SKM-1 treated with dmso at 0.1 percent for 144 hours (cell line): ENCODE measurements around the gene EEF1B2.
"Not testable (repeated sequence)": the region's sequence is repeated elsewhere in the genome, so short reads cannot be mapped to it uniquely, and the experiment has no call there.

ENCODE experiments used
- DNase-seq: peaks from one replicate; lab custom pipeline; 2025; ENCODE audit not compliant: unreplicated experiment; lab: John Stamatoyannopoulos, UW

The EEF1B2 gene

DNA sequence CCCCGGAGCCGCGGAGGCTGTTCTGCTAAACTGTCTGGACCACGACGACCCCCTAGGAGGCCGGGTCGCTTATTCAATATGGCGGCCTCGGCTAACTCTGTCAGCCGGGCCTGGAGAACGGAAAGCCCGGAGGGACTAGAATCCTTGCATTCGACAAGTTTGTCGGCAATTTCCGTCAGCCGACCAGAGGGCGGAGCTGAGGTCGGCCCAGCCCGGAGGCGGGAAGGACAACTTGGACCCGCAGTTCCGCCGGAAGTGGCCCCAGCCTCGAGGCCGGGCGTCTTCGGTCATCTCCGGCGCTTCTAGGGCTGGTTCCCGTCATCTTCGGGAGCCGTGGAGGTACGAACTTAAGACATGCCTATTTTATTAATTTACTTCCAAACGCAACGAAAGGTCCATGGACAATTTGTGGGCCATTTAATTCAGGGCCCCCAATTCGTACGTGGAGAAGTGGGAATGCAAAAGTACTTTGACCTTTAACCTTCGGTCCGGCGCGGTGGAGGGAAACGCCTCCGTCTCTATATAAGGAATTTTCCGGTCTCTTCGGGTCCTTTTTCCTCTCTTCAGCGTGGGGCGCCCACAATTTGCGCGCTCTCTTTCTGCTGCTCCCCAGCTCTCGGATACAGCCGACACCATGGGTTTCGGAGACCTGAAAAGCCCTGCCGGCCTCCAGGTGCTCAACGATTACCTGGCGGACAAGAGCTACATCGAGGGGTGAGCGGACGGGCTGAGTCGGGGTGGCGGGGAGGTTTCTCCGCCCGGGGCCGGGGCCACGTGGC is at the start of gene EEF1B2, which contains the start of gene NDUFS1:
Gene EEF1B2 (plus strand): TSS at position 550 of the 779 bp plus-strand sequence. CDS start 85 bp downstream, at position 635.
Gene NDUFS1 (minus strand): TSS at position 99 of the 779 bp plus-strand sequence. CDS start 5,766 bp downstream, outside the sequence.
- peak; percentile 98 for DNase-seq

DNA sequence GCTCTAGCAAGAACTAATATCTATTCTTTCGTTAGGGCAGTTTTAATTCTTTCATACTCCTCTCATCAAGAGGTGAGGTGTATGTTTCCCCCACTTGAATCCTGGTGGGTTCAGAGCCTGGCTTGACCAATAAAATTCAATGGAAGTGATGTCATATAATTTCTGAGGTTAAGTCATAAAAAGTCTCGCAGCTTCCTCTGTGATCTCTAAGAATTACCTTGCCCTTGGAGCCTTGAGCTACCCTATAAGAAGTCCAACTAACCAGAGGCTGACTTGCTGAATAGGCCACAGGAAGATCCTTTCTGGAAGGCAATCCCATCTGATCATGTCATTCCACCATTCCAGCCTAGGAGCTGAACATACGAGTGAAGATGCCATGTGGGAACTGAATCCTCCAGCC is 47.6 kb upstream of the EEF1B2 start:
- no peak for DNase-seq

DNA sequence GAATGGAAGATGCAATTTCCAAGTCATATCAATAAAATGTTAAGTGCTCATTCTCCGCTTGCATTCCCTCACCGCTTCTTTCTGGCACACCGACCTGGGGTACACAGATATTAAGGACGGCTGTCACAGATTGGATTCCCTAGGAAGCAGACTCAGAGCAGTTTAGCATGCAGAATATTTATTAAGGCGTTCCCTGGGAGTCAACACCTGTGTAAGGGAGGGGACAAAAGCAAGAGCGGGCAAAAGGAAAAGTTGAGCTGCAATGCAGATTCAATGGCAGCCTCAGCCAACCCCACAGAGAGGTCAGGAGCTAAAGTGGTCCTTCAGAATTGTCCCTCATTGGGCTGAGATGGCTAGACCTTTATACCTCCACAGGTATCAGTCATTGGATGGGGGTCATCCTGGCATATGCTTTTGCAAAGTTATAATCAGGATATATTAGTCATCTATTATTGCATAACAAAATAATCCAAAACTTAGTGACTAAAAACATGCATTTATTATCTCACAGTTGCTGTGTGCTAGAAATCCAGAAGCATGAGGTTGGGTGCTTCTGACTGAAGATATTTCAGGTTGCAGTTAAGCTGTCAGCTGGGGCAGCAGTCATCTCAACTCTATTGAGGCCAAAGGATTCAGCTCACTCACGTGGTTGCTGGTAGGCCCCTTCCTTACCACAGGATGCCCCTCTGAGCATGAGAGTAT is 46.7 kb upstream of the EEF1B2 start:
- DNase-seq = no peak

DNA sequence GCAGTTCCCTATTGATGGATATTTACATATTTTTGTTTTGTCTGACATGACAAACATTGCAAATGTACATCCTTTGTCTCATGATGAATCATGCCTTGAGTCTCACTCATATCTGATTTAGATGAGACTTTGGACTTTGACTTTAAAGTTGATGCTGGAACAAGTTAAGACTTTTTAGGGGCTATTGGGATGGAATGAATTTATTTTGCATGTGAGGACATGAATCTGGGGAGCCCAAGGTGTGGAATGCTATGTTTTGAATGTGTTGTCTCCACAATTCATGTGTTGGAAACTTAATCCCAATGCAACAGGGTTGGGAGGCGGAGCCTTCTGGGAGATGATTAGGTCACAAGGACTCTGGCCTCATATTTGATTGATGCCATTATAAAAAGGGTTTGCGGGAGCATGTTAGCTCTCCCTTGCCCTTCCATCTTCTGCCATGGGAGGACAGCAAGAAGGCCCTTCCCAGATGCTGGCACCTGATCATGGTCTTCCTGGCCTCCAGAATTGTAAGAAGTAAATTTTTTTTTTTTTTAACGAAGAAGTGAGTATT is 44.6 kb upstream of the EEF1B2 start:
- no peak for DNase-seq

DNA sequence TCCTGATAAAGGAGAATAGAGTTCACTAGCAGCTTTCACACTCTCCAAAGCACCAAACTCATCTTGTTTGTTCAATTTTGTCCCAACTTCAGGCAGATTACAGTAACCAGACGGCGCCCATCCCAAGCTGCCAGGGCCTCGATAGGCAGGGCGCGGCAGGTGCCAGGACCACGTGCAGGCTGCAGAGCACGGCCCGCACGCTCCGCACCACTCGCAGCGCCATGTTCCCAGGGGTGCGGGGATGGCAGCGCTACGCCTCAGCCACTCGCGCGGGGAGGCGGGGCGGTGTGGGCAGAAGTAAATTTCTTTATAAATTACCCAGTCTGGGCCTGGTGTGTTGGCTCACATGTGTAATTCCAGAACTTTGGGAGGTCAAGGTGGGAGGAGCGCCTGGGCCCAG is 43.4 kb upstream of the EEF1B2 start:
- DNase-seq = no peak

DNA sequence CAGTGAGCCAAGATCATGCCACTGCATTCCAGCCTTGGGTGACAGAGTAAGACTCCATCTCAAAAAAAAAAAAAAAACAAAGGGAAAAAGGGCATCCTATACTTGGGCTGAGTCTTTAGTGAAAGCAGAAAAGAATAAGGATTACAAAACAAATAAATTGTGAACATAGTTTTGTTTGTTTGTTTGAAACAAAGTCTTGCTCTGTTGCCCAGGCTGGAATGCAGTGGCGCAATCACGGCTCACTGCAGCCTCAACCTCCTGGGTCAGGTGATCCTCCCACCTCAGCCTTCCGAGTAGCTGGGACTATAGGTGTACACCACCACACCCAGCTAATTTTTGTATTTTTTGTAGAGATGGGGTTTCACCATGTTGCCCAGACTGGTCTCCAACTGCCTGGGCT is 37.1 kb upstream of the EEF1B2 start:
- DNase-seq = not testable (repeated sequence)

DNA sequence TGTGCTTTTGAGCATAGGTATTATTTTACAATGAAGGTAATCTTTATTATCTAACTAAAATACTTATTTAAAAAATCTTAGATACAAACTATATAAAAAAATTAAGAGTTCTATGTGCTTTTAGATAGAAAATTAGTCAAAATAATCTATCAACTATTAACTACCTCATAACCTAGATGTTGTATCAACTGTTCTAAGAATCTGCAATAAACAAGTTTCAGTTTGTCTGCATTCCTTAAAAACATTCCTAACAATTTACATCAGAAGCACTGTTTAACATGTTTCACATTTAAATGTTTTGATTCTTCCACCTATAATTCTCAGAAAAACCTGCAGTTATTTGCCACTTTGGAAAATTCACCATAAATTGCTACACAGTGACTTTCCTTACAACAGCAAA is 33.8 kb upstream of the EEF1B2 start:
- no peak for DNase-seq

DNA sequence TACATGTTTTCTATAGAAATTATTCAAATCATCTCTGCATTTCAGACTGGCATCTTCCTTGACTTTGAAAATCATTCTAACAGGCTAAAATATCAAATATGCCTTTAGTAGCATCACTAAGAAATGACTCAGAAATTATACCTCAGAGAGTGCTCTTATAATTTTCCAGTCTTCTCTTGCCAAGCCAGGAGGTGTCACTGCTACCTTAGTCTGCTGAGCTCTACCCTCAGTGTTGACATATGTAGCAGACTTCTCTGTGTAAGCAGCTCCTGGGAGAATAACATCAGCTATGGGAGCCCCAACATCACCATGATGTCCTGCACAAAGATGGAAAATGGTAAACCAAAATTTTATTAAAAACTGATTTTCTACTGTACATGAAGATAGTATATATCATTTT is 32.0 kb upstream of the EEF1B2 start:
- DNase-seq = no peak

DNA sequence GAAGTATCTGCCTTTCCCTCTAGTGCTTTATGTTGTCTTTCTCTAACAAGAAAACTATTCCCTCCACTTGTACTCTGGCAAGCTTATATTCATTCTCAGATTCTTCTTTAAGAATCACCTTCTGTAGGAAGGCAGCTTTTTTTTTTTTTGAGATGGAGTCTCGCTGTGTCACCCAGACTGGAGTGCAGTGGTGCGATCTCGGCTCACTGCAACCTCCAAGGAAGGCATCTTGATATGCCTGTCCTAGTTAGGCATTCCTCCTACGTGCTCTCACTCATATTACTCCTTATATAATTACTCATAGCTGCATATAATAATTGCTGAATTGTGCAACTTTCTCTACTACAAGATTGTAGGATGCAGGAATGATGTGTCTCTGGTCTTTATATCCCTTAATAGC is 16.2 kb upstream of the EEF1B2 start:
- no peak for DNase-seq

DNA sequence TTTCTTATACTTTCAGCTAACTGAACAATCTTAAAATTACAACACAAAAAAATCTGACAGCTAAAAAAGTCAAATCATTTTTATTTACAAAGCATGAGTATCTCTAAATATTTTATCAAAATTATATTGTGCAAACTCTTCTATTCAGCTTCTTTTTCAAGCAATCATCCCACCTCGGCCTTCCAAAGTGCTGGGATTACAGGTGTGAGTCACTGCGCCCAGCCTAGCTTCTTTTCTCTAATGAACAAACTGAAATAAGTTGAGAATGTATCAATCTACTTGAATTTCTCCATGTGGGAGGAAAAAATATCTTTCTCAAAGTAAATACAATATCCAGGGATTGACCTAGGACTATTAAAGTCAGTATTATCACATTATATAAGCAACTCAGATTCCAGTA is 15.3 kb upstream of the EEF1B2 start:
- no peak for DNase-seq

DNA sequence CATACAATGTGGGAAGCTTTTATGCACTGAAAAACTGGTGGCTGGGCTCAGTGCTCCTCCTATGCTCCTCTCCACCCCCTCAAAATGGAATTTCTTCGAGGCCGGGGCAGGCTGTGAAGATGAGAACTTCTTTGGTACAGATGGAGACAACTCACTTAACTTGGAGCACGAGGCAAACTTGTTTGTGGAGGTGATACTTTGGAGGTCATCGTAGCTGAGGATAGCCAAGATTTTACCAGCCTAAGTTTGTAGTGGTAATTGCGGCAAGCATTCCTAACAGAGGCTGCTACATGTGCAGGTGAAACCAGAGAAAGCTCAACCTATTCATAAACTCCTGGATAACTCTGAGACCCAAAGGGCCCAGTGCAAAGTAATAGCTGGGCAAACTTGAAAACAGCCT is 14.0 kb upstream of the EEF1B2 start:
- no peak for DNase-seq

DNA sequence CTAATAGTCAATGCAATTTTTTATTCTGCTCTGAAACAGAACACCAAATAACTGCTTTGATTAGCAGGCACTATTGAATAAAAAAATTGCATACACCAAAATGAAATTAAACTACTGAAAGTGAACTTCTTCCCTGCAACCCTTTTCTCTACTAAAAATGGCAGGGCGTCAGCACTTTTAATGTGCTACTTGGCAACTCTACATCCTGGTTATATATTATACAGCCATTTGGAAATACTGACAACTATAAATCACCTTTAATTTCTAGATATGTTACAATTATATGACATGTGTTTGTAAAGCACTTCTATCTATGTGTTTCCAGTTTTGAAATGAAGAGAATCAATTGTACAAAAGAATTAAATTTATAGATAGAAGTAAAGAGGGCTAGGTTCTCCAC is 10.4 kb upstream of the EEF1B2 start:
- no peak for DNase-seq

DNA sequence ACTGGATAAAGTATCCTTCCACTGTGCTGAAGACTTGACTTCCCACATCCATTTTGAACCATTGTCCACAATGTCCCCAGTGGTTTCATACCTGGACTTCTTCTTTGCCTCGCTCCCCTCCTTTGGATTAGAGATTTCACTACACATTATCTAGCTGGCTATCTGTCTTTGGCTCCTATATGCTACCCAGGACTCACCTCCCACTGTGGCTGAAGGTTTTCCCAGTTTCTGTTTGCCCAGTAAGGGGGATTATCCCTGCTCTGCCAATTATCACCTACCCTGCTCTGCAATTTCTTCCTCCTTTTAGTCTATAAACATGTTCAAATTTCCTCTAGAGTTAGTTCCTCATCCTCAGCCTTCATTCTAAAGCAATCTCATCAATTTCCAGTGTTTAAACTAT is 9.5 kb upstream of the EEF1B2 start:
- DNase-seq = no peak

DNA sequence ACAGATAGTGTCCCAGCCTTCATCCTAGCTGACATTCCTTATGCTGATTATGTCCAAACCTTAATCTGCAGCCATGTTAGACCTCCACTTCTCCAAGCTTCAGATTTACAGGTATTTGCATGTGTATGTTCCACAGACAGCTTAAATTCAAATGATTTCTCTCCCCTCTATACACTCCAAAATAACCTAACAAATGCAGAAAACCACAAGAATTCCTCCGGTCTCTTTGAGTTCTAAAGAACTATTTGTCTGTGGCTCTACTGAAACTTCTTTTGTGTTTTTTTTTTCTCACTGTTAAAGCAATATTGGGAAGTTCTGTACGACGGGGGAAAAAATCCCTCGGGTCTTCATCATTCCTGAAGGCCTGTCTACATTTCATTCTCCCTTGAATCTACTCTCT is 9.1 kb upstream of the EEF1B2 start:
- DNase-seq = no peak

DNA sequence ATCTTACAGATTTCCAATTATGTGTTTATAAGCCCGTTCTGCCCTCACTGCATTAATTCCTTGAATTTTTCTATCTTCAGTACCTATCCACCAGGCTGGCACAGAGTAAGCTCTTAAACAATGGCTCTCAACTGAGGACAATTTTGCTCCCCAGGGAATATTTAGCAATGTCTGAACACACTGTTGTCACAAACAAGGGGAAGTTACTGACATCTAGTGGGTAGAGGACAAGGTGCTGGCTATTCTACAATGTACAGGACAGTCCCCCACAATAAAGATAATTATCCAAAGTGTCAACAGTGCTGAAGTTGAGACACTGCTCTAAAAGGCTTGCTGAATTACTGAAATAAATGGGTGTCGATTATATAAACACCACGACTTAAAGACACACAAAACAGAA is 5.5 kb upstream of the EEF1B2 start:
- peak; percentile 9 for DNase-seq

DNA sequence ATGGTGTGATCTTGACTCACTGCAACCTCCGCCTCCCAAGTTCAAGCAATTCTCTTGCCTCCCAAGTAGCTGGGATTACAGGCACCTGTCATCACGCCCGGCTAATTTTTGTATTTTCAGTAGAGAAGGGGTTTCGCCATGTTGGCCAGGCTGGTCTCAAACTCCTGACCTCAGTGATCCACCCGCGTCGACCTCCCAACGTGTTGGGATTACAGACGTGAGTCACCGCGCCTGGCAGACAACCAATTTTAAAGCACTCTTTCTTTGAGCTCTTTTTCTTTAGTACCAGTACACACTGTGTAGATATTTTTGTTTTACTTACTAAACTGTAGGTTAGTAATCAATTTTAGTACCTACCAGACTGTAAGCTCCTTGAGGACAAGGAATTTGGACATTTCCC is 2.7 kb upstream of the EEF1B2 start:
- not testable (repeated sequence) for DNase-seq

DNA sequence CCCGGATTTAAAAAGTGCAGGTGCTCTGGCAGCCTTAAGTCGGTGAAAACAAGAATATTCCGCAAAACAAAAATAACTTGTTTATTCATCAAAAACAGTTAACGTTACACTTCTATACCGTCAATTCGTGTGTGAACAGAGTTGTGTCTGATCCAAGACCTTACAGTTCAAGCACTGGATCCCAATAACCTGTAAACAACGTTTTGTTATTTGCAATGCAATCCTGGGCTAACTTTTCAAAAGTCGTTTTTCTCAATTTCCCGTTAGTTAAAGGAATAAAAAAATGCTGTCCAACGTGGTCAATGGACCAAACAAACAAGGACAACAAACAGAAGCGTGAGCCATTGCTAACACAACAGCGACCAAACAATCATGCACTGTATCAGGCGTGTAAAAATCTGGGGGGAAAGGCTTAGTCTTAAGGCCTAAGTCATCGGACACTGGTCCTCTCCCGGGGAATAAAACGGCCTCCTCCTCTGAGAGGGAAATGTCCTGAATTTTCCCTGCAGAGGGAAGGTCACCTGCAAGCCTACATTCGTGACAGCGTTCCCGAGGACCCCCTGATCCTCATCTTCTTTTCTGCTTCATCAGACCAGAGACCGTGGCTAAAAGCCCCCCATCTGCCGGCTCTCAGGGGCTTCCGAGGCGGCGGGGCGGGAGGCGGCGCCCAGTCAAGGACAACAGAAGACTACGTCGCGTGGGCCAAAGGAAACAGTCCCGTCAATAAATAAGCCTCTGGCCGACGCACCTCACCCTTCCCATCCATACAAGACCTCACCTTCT is 941 bp upstream of the EEF1B2 start:
- DNase-seq = no peak

DNA sequence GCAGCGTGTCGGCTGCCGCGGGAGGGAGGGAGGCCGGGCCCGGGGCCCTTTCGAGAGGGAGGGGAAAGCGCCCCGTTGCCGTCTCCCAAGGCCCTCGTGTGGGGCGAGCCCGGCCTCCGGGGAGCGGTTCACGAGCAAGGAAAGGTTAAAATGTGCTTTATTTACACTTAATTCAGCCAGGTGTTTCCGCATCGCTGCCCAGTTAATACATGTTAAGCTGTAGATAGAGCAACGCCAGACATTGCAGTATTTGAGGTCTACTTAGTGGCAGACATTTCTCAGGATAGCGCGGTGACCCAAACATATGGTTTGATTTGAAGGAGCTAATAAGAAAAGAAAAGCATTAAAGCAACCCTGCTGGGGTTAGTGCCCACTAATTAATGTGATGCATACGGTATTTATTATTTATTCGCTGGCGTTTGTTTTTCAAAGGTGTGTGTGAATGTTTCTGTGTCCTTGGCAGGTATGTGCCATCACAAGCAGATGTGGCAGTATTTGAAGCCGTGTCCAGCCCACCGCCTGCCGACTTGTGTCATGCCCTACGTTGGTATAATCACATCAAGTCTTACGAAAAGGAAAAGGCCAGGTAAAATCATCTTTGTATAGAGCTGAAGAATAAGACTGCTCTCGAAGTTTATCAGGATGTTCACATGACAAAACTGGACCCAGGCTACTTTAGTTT is 571 bp downstream of the EEF1B2 start:
- DNase-seq = no peak

DNA sequence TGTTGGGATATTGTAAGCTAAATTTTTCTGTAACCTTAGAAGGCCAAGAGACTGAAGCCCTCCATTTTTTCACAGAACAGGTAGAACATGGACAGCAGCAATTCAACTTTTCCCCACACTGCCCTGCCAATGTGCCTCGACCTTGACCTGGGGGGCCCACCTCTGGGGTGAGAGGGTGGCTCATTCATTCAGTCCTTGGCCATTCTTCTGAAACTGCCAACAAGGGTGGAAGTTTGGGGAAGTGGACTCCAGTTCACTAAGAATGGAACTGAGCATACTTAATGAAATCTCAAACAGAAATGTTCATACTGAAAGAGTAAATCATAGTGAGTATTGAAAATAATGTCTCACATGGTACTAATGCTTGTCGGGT is 1.1 kb downstream of the EEF1B2 start:
- DNase-seq = no peak

DNA sequence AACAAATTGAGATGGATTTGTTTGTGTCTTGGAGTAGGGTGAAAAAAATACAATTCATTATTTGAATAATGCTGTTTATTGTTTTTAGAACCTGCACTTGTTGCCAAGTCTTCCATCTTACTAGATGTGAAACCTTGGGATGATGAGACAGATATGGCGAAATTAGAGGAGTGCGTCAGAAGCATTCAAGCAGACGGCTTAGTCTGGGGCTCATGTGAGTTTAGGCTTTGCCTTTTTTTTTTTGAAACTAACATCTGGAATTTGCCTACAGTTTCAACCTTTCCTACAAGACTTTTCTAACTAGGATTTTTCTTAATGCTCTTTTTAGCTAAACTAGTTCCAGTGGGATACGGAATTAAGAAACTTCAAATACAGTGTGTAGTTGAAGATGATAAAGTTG is 2.7 kb downstream of the EEF1B2 start:
- DNase-seq = not testable (repeated sequence)
